RPMI8226 (cell line): ENCODE results near the gene SLC39A7.

Experiments
- DNase-seq: peaks from one replicate; pipeline ENCODE4 v3.0.0-alpha.2; 2015

SLC39A7 gene

DNA sequence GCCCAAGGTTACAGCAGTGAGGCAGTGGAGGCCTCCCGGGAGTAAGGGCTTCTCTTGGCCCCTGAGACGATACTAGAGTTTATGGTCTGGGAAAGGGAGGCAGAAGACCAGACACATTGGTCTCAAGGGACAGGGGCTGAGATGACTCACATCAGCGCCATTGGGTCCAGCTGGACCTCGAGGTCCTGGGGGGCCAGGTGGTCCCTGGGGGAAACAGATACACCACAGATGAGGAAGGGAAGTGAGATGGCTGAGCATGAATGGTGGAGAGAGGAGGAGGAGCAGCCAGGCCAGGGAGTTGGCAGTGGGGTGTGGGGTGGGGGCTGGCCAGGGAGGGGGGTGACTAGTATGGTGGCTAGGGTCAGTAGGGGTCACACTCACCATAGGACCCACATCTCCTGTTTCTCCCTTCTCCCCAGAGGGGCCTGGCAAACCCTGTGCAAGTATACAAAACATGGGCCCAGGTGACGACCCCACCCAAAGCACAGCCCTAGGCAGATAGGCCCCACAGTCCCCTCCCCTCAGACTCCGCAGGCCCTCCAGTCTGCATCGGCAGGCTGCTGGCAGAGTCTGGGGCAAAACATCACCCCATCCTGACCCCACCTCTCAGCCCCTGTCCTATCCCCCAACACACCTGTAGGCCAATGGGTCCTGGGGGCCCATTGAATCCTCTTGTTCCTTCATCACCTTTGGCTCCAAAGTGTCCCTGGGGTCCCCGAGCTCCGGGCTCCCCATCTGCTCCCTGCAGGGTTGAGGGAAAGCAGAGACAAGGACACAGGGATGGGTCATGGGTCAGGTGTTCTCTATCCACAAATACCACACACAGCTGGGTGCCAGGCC is 30.3 kb upstream of the SLC39A7 start:
- DNase-seq, result no peak

DNA sequence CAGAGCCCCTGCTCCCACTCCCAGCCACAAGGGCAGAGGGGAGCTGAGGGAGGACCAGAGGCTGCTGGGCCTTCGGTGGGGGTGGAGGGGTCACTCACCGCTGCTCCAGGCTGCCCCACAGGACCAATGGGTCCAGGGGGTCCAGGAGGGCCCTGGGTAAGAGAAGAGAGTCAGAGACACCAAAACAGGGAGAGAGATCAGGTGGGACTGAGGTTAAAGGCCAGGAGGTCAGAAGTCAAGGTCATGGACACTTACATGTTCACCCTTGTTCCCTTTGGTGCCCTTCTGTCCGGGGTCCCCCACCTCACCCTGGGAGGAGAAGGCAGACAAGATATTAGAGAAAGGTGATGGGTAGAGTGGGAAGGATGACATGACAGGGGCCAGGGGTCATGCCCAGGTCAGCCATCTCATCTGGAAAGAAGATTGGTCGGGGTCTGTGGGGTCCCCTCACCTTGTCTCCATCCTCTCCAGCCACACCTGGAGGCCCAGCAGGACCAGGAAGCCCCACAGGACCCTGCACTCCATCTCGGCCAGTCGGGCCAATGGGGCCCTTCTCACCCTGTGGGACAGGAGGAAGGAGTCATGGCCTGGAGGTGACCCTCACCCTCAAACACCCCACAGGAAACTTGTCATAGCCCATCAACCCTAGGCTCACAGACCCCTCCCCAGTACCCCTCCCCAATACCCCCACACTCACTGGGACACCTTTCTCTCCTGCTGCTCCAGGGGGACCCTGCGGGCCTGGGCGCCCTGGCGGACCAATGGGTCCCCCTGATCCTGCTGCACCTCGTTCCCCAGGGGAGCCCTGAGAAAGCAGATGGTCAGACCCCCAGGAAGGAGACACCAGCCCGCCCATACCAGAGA is 29.4 kb upstream of the SLC39A7 start:
- DNase-seq, result no peak

DNA sequence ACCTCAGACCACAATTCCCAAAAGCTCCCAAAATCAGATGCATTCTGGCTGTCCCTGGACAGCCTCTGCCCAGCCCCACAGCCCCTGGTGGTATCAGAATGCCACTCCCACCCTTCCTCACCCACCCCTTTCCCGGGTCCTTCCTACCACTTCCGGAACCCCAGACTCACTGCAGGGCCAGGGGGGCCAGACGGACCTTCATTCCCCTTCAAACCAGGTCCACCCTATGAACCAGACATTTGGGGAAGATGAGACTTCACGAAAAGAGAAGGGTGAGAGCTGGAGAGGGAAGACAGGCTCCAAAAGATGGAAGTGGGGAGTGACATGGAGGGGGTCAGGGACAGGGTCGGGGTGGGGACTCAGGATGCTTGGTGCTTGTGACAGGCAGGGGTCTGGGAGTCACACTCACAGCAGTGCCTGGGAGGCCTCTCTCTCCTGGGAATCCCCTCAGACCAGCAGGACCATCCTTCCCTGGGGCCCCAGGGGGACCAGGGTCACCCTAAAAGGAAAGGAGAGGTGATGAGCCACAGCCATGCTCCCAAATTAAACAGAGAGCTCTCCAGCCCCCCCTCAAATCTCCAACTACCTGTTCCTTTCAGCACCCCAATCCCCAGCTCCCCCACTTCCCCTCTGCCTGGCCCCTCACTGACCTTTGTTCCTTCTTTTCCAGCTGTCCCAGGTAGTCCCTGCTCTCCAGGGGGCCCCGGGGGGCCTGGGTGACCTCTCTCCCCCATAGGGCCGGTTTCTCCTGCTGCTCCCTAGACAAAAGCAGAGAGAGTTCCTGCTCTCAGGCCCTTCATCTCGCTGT is 28.6 kb upstream of the SLC39A7 start:
- DNase-seq, result no peak

DNA sequence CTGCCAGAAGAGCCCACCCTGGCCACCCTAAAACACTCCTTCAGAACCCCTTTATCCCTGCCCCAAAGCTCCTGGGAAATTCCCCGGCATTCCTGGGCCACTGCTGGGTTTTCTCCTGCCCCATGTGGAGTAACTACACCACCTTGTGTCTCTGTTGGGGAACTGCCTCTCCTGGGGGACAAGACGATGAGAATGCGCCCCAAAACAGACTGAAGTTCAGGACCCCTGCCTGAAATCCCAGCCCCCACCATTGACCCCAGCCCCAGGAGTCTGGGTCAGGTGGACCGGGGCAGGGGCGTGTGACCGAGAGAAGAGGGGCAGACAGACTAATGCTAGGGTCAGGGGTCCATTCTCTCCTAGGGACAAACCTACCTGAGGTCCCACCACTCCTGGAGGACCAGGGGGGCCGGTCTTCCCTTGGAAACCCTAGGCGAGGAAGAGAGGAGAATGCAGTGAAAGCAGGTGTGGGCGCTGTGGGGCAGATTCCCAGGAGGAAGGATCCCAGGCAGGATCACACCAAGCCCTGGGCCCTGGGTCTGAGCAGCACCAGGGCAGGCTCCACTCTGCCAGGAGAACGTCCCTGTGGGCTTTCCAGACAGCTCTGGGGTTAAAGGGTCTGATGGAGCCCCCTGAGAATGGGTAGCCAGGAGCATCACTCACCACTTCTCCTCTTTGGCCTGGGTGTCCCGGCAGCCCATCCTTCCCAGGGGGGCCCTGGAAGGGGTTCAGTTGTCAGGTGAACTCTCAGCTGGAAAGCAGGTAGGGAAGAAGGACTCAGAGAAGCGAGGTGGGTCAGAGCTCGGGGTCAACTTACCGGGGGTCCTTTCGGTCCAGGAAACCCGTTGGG is 27.8 kb upstream of the SLC39A7 start:
- peak; percentile 28 for DNase-seq

DNA sequence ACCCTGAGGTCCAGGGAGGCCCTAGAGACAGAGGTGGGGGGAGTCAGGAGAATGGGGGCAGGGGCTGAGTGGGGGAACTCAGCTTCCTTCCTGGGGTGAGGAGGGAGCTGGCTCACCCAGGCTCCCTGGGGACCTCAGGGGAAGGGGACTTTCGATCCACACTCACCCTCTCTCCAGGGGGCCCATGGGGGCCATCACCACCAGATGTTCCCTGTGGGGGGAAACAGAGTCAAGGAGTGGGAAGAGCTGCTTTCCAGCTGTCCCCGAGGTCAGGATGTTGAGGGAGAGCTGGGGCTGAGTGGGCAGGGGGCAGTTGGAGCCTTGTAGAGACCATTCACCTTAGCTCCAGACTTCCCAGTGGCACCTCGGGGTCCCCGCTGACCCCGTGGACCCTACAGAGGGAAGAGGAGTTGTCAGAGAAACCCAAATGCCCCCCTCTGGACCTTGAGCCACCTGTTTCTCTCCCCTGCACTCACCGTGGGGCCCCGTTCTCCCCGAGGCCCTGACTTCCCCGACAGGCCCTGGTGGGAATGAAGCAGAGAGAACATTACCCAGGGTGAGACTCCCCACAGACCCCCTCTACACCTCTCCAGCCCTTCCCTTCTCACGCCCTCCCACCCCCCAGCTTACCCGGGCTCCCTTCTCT is 27.0 kb upstream of the SLC39A7 start:
- no peak for DNase-seq

DNA sequence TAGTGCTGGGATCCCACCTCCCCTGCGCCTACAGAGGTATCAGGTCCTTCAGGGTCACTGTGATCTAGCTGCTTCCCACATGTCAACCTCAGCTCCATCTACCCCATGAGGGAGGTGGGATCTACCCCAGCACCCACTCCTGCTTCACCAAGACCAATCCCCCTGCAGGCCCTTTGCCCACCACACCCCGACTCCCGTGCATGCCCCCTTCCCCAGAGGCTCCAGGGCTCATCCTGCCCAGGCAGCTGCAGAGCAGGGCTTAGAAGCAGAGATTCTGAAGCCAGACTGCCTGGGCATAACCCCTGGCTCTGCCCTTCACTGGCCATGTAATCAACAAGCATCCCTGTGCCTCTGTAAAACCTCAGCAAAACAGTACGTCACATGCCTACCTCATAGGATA is 25.9 kb upstream of the SLC39A7 start:
- peak; percentile 21 for DNase-seq

DNA sequence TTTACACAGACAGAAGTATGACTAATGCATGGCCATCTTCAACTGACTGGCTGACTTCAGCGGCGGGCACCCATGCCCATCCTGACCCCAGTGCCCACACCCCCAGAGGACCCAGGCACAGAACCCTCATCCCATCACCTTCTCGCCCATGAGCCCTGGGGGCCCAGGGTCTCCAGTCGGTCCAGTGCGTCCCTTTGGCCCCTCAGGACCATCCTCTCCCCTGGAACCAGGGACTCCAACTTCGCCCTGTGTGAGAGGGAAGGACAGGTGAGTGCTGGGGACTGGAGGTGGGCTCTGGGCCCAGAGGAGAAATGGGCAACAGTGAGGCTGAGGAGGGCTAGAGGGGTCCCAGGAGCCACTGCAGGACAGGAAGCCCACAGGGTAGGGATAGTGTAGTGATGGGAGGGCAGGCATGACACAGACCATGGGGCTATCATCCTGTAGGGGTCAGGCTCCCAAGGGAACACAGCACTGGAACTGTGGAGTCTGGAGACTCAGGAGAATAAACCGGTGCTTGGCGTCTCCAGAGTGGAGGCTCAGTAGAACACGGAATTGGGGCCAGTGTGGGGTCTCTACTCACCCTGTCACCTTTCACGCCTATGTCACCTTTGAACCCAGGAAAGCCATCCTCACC is 25.1 kb upstream of the SLC39A7 start:
- no peak for DNase-seq

DNA sequence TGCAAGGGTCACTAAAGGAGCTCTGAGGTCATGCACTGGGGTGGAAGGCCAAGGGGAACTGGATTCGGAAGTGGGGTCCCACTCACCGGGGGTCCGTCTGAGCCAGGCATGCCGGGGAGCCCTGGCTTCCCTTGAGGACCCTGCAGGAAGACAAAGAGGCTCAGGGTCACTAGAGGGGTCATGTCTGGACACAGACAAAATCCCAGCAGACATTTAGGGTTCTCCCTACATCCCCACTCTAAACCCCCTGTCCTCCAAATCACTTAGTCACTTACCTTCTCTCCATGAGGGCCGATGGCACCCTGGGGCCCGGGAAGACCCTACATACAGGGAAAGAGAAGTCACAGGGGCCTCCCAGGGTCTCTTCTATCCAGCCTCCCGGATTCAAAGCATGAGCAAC is 23.8 kb upstream of the SLC39A7 start:
- no peak for DNase-seq

DNA sequence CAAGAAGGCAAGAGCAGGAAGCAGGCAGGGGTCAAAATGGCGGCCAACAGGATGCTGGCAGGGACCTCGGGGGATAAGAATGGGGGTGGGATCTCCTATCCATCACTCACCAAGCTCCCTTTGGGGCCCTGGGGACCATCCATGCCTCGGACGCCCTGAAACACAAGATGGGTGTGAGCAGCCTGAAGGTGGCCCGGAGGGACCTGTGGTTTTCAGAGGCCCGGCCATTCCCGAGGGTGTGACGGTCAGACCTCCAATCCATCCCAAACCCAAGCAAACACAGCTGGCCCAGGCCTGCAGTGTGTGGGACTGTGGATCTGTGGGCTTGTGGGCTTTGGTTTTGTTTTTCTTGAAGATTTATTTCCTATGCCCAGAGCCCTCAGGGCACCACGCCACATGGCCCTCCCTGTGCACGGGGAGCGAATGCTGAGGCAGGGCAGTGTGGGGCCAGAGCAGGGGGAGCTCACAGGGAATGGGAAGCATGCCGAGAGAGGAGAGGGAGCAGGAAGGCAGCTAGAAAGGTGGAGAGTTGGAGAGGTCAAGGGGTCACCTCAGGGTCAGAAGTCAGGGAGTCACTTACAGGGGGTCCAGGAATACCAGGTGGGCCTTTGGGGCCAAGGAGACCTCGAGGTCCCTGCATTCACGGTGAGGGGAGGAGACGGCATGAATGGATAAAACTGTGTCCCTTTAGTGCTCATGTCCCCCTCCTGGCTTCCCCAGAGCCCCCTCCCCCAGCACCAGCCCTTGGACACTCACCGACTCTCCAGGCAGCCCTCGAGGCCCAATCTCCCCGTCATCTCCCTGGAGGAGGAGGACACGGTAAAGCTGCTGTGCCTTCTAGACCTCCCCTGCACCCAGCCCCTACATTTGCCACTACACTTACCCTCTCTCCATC is 22.9 kb upstream of the SLC39A7 start:
- no peak for DNase-seq

DNA sequence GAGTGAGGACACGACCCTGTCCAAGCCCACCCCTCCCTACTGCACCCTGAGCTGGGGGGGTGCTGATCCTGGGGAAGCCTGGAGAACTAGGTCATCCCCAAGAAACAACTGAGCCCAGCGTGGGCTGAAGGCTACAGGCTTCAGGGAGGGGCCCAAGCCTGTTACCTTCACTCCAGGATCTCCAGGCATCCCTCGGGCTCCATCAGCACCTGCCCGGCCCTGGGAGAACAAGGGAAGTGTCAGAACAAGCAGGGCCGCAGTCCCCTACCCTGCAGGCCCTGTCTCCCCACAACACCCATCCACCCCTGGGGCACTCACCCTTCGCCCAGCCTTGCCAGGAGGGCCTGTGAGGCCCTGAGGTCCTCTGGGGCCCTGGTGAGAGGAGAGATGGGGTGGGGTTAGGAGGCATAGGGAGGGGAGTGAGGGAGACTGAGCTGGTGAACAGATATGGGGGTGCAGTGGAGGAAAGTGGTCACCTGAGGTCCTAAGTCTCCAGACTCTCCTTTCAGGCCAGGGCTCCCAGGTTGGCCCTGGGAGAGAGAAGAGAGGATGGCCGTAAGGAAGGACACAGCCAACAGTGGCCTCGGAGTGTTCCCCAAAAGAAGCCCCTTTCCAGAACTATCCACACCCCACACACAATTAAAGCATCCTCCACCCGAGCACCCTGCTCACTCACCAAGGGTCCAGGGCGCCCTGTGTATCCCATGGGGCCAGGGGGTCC is 21.8 kb upstream of the SLC39A7 start:
- DNase-seq, result no peak

DNA sequence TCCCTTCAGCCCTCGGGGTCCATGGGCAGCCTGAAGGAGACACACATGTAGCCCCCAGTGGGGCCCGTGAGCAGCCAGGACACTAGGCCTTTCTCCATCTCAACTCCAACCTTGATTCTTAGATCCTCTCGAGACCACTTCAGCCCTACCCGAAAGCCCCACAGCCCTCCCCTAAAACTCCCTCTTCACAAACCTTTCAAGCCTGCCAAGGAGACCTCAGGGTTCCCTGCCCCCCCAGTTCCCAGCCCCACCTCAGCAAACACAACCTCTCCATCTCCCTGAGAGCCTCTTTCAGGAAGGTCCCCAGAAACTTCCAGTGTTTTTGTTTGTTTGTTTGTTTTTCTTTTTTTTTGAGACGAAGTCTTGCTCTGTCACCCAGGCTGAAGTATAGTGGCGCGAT is 19.5 kb upstream of the SLC39A7 start:
- no peak for DNase-seq

DNA sequence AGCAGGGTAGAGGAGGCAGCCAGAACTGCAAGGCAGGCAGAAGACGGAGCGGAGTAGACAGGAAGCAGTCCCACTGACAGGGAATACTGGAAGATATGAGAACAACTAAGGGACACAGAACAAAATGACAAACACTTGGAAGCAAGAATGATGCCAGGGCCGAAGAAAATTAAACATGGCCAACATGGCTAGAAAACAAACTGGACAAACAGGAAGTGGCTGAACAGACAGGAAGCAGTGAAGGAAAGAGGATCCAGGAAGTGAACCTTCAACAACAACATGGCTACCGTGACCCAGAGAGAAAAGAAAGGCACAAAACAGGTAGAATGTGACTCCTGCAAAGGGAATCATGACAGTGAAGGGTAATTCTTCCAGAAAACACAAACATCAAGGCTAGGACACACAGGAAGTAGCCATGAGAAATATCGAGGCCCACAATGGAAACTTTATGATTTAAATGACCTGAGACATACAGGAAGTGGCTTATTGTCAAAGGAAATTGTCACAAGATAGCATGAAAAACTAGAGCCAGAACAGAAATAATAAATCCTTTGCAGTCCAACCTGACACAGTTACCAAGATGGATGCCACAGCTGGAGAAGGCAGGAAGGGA is 17.5 kb upstream of the SLC39A7 start:
- DNase-seq, result no peak

DNA sequence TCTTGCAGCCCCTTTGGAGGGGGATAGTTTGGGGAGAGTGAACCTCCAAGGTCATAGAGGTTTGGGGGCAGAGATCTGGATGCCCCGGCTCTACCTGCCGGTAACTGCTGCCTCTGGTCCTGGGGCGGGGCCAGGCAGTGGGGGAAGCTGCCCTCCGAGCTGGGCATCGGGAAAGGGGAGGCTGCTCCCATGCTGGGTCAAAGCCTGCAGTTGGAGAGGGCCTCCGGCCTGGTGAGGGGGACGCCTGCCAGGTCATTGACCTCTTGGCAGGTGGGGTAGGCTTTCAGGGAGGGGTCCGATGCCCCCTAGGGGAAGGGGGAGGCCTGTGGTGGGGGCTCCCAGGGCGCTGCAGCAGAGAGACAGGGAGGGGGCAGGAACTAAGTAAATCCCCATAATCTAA is 15.5 kb upstream of the SLC39A7 start:
- DNase-seq, result no peak

DNA sequence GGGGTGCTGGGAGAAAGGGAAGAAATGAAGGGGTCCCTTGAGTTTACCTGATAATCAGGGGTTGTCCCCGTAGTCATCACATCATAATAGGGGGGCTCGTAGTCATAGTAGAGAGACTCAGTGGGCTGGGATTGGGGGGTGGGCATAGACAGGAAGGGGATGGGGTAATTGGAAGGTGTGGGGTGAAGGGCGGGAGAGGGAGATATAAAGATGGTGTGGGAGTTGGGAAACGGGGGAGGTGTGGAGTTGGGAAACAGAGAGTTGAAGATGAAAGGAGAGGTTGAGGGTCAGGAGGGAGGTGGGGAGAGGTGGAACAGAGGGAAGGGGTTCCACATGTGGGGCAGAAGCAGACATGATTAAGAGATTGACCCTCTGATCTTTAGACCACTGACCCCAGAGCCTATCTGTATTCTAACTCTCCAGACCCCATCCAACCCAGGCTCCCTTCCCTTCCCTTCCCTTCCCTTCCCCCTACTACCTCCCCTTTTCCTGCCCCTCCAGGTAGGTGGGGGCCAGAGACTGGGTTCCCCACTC is 14.9 kb upstream of the SLC39A7 start:
- no peak for DNase-seq

DNA sequence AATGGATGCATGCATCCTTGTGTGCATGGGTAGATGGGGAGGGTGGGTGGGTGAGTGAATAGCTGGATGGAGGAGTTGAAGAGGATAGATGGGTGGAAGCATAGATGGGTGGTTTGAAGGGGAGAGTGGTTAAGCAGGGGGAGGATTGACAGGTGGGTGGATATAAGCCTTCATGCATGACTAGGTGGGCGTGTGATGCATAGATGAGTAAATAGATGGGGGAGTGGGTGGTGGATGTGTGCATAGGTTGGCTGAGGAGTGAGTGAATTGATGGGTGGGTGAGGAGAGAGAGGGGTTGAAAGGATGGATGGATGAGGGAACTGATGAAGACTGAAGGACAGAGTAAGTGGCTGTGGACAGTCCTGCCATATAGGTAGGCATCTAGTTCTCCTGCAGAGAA is 12.9 kb upstream of the SLC39A7 start:
- no peak for DNase-seq

DNA sequence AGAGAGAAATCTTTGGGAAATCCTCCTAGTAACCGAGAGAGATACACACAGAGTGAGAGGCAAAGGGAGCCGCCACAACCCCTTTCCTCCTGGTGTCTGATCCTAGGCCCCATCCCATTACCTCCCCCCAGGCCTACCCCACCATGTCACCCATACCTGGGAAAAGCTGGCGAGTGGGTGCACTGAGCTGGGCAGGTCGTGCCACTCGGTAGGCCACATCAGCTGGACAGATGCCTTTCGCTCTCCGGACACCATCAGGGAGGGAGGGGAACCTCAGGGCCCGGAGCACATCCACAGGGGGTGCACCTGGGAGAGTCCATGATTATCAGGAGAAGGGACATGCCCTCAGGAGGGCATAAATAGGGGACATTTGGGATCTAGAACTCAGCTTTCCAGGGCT is 11.5 kb upstream of the SLC39A7 start:
- no peak for DNase-seq

DNA sequence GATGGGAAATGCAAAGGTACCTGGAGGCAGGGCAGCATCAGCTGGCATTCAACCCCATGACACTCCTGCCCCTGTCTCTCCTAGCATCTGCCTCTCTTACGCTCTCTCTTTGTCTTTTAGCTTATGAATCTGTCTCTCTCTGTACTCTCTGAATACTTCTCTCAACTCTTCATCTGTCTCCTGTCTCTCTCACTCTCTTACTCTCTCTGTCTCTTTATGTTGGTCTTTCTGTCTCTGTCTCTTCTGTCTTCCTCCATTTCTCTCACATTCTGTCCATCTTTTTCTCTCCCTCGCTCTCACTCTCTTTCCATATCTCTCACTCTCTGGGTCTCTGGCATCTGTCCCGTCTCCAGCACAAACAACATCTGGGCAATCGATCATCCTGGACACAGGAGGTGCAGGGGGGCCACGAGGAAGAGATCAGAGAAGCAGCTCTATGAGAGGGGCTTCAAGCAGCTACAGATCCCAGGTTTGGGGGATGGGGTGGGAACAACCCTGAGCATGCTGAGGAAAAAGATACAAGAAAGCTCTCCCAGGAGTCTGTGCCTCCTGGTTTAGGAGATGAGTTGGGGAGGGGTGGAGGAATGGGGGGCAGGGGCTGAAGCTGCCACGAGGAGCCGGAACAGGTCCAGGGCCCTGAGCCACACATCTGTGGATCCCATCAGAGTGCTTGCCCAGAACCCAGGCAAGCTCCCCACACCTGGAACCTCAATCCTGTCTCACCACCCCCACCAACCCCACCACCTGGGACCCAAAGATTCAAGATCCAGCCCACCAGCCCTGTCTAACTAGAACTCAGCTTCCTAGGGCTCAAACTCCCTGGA is 10.8 kb upstream of the SLC39A7 start:
- DNase-seq, result no peak
